Activated CD4-positive, alpha-beta T cell treated with anti-CD3 and anti-CD28 coated beads, Interleukin-2, amount 50 U/mL, for 4 hours (primary cell): ENCODE data around the gene TOPORS.
"Not testable (repeated sequence)": the region's sequence is repeated elsewhere in the genome, so short reads cannot be mapped to it uniquely, and the experiment has no call there.

Experiments
- DNase-seq, 2 experiments: peaks; one replicate each; pipeline ENCODE4 v3.0.0-alpha.2; 2020

Gene TOPORS

GRCh38 chr9:32552172-32552872 is at the start of gene TOPORS, which contains the start of gene SMIM27:
Gene TOPORS (minus strand): TSS chr9:32552586. CDS start chr9:32552436, 150 bp downstream.
Gene SMIM27 (plus strand): TSS chr9:32552327. CDS start chr9:32552435, 108 bp downstream.
- DNase-seq = peak; percentile 87 to 90

- DNase-seq = not testable (repeated sequence)
Observed at GRCh38 chr9:32599021-32599420, 46.6 kb upstream of the TOPORS start.

- DNase-seq = no peak
Observed at GRCh38 chr9:32596936-32597335, 44.5 kb upstream of the TOPORS start.

- DNase-seq = no peak
Observed at GRCh38 chr9:32596096-32596865, 43.9 kb upstream of the TOPORS start.

- DNase-seq = no peak
Observed at GRCh38 chr9:32590898-32591297, 38.5 kb upstream of the TOPORS start.

GRCh38 chr9:32590476-32590875 is 38.1 kb upstream of the TOPORS start:
- DNase-seq = no peak

GRCh38 chr9:32589083-32589723 is 36.8 kb upstream of the TOPORS start:
- DNase-seq = no peak

GRCh38 chr9:32587901-32588300 is 35.5 kb upstream of the TOPORS start:
- no peak for DNase-seq

- no peak for DNase-seq
Observed at GRCh38 chr9:32584784-32585183, 32.4 kb upstream of the TOPORS start.

- DNase-seq = peak in 1 of 2 experiments; percentile 7
Observed at GRCh38 chr9:32581512-32582143, 29.2 kb upstream of the TOPORS start.

GRCh38 chr9:32580631-32581300 is 28.4 kb upstream of the TOPORS start:
- DNase-seq = no peak

- peak; percentile 79 to 86 for DNase-seq
Observed at GRCh38 chr9:32579706-32580331, 27.4 kb upstream of the TOPORS start.

GRCh38 chr9:32578976-32579375 is 26.6 kb upstream of the TOPORS start:
- no peak for DNase-seq

- no peak for DNase-seq
Observed at GRCh38 chr9:32577316-32577715, 24.9 kb upstream of the TOPORS start.

GRCh38 chr9:32574858-32575257 is 22.5 kb upstream of the TOPORS start:
- DNase-seq = no peak

GRCh38 chr9:32573821-32574220 is 21.4 kb upstream of the TOPORS start:
- no peak for DNase-seq

GRCh38 chr9:32572900-32573523 is 20.6 kb upstream of the TOPORS start, which contains the start of gene NDUFB6:
Gene NDUFB6 (minus strand): TSS chr9:32573159. CDS start chr9:32573060, 99 bp downstream.
- DNase-seq = peak; percentile 95 to 96

- DNase-seq = peak; percentile 71 to 76
Observed at GRCh38 chr9:32571969-32572899, 19.8 kb upstream of the TOPORS start.

- DNase-seq = no peak
Observed at GRCh38 chr9:32570262-32570661, 17.9 kb upstream of the TOPORS start.

- DNase-seq = no peak
Observed at GRCh38 chr9:32566770-32567169, 14.4 kb upstream of the TOPORS start.
